SW480 (cell line): Measurements from ENCODE around the gene GHRL.
"Not testable (repeated sequence)": the region's sequence is repeated elsewhere in the genome, so short reads cannot be mapped to it uniquely, and the experiment has no call there.

Source experiments
- DNase-seq: peaks from one replicate; pipeline ENCODE4 v3.0.0-alpha.2; 2016; ENCODE audit warnings: low spot score

The GHRL gene

DNA sequence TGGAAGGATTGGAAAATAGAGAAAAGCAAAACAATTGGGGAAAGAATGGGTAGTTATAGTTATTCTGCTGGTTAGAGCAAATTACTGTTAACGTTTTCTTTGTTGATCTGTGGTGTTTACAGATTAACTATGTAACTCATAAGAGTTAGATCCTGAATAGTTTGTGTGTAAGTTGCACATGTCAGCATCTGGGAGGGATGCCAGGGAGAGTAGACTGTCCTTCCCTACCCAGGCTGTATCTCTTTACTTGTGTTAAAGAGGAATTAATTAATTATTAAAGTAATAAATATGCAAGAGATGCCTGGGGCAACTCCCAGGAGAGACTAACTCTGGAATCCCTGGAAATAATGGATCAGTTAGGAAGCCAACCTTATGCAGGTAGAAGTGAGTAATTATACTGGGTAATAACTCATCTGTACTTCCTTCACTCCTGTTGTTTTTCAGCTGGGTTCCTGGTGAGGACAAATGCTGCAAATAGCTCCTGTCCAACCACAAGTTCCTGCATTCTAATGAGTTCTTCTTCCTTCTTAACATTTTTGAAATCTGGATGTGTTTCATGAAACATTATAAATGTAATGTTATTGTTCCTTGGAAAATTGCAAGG is 18.9 kb downstream of the GHRL start:
- no peak for DNase-seq

- no peak for DNase-seq
These were observed 19.8 kb downstream of the GHRL start for GRCh38 chr3:10272977-10273376.

- DNase-seq: not testable (repeated sequence)
These were observed 20.3 kb downstream of the GHRL start for GRCh38 chr3:10272476-10272875.

DNA sequence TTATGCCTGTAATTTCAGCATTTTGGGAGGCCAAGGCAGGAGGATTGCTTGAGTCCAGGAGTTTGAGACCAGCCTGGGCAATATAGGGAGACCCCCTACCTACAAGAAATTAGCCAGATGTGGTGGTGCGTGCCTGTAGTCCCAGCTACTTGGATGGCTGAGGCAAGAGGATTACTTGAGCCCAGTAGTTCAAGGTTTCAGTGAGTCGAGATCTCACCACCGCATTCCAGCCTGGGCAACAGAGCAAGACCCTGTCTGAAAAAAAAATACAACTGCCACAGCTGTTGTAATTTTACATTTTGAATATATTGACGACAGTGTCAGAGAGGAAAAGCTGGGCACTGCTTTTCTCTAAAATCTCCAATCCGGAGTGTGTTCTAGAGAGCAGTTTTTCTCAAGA is 23.3 kb downstream of the GHRL start:
- no peak for DNase-seq

GRCh38 chr3:10268930-10269329 is 23.8 kb downstream of the GHRL start:
- DNase-seq: no peak

- DNase-seq: no peak
These were observed 24.6 kb downstream of the GHRL start for GRCh38 chr3:10268116-10268515.

- DNase-seq: not testable (repeated sequence)
These were observed 25.8 kb downstream of the GHRL start for GRCh38 chr3:10266936-10267335.

- no peak for DNase-seq
These were observed 26.9 kb downstream of the GHRL start for GRCh38 chr3:10265833-10266232.

GRCh38 chr3:10263646-10264363 is 28.9 kb downstream of the GHRL start:
- peak; percentile 41 for DNase-seq

- DNase-seq: no peak
These were observed 30.7 kb downstream of the GHRL start for GRCh38 chr3:10262027-10262426.

GRCh38 chr3:10260211-10260701 is 32.5 kb downstream of the GHRL start:
- DNase-seq: no peak

- DNase-seq: no peak
These were observed 32.9 kb downstream of the GHRL start for GRCh38 chr3:10259798-10260197.

GRCh38 chr3:10259036-10259435 is 33.7 kb downstream of the GHRL start:
- DNase-seq: no peak

GRCh38 chr3:10255835-10256234 is 36.9 kb downstream of the GHRL start:
- no peak for DNase-seq

- DNase-seq: no peak
These were observed 39.0 kb downstream of the GHRL start for GRCh38 chr3:10253731-10254130.

DNA sequence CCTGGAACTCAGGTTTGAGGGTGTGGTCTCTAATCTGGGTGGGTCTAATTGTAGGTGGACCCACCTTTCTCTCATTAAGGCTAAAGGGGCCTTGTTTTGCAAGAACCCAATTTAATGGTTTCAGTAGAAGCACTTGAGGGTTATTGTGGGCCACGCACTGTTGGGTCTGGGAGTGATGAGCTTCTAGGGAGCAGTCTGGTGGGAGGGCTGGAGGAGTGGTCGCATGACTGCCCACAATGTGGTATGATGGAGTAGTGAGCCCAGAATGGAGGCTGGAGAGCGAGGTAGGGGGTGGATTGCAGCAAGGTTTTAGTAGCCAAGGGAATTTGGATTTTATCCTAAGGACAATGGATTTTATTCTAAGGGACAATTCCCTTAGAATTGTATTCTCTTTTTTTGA is 41.7 kb downstream of the GHRL start:
- no peak for DNase-seq

- no peak for DNase-seq
These were observed 42.9 kb downstream of the GHRL start for GRCh38 chr3:10249833-10250232.

GRCh38 chr3:10248984-10249748 is 43.6 kb downstream of the GHRL start:
- peak; percentile 6 for DNase-seq

GRCh38 chr3:10248184-10248983 is 44.4 kb downstream of the GHRL start, which contains the start of gene TATDN2:
Gene TATDN2, plus strand, starts transcription at chr3:10248459. Its CDS starts 742 bp downstream, at chr3:10249201.
- peak; percentile 93 for DNase-seq

DNA sequence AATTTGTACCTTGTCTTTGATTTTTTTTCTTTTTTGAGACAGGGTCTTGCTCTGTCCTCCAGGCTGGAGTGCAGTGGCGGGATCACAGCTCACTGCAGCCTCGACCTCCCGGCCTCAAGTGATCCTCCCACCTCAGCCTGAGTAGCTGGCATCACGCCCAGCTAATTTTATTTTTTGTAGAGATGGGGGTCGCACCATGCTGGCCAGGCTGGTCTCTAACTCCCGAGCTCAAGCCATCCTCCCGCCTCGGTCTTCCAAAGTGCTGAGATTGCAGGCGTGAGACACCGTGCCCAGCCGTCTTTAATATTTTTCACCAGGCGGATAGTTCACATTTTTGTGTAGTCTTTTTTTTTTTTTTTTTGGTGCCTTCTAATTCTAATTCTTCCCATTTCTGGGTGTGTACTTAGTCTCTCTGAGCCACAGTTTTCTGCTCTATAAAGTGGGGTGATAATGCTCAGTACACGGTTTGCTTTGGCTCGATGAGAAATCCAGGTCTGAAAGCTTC is 45.0 kb downstream of the GHRL start:
- DNase-seq: no peak

GRCh38 chr3:10245081-10245712 is 47.5 kb downstream of the GHRL start:
- DNase-seq: no peak
